ENCODE measurements around the gene LIMA1.

The LIMA1 gene

DNA sequence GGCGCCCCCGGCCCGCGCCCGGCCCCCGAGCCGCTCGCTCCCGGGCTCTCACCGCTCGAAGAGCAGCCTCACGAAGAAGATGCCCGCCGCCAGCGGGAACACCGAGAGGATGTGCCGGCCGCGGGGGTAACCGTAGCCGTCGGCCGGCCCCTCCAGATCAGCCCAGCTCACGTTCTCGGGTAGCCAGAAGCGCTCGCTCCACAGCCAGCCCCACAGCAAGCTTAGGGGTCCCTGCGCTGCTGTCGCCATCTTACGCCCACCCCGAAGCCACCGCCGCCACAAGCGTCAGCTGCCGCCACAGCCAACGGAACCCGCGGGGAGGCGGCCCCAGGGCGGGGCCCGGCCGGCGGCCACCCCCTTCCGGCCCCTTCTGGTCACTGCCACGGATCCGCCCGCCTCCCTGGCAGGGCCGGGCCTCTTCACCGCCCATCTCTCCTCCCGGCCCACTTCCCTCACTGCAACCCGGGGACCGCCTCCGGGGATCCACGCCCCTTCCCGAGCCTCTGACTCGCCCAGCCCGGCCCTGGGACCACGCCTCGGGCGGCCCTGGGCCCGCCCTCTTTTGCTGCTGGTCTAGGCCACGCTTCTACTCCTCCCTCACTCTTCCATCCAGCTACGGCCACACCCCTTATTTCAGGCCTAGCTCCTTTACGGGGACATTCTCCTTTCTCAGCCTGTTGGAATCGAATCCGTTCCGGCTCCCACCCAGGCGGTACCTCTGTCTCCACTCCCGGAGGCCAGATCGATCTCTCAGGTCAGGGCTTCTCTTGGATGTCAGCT lies 116.1 kb downstream of the LIMA1 start, which contains the start of gene CERS5:
CERS5 (minus strand) TSS at position 321 of the 780 bp plus-strand sequence; CDS start at position 249, 72 bp downstream.
- no peaks in the 10 kb centered on the region for H3K9me3 ChIP-seq (ENCODE audit: insufficient read depth, low read length)
- no peaks in the 10 kb centered on the region for H3K27me3 ChIP-seq (ENCODE audit: low read length)
- peak within 1 kb of the TSS; percentile 89 for H3K4me3 ChIP-seq (ENCODE audit: insufficient read depth, low read length, poor library complexity, severe bottlenecking)

GRCh38 chr12:50166799-50167048 lies 116.6 kb downstream of the LIMA1 start:
- H3K27me3 ChIP-seq (ENCODE audit: low read length): no peaks in the 10 kb centered on the region
- no peaks in the 10 kb centered on the region for H3K9me3 ChIP-seq (ENCODE audit: insufficient read depth, low read length)
- TF ChIP-seq EZH2phosphoT487 (conservative IDR thresholded peaks at IDR 0.05; ENCODE audit: low read length) (no peak), CTCF (IDR thresholded peaks at IDR 0.05; ENCODE audit: insufficient read depth, low read length, poor library complexity, severe bottlenecking) (no peak)
- peak overlapping the region; percentile 89 for H3K4me3 ChIP-seq (ENCODE audit: insufficient read depth, low read length, poor library complexity, severe bottlenecking)
- peak overlapping the region; percentile 87 for H3K9ac ChIP-seq (ENCODE audit: low read length)
- H3K27ac ChIP-seq (ENCODE audit: low read depth, low read length): peak overlapping the region; percentile 59
- peaks cover 38% of the 10 kb centered on the region for H3K79me2 ChIP-seq (ENCODE audit: insufficient read depth, low read length)
- 0 out of 2 replicates have a peak, but pooled peaks cover 6% of the 10 kb centered on the region for H3F3A ChIP-seq (ENCODE audit: insufficient read depth)
- H3K36me3 ChIP-seq (ENCODE audit: low read length): no peaks in the 10 kb centered on the region
- H3K9me2 ChIP-seq (replicated peaks; ENCODE audit: insufficient read depth, low read length): no peaks in the 10 kb centered on the region
- H3K4me2 ChIP-seq (ENCODE audit: low read depth, low read length, poor library complexity, severe bottlenecking): peak overlapping the region; percentile 80
- peak overlapping the region; percentile 92 for H2AFZ ChIP-seq (ENCODE audit: low read depth, low read length, severe bottlenecking)
- no peaks in the 10 kb centered on the region for H4K20me1 ChIP-seq (ENCODE audit: low read depth, low read length)

More for the DNA sequence above, 116.1 kb downstream of the LIMA1 start, which contains the start of gene CERS5:
- H3K27ac ChIP-seq (ENCODE audit: low read depth, low read length): peak within 1 kb of the TSS; percentile 59
- H3K79me2 ChIP-seq (ENCODE audit: insufficient read depth, low read length): peaks cover 34% of the 10 kb centered on the region
- peak within 1 kb of the TSS; percentile 92 for H2AFZ ChIP-seq (ENCODE audit: low read depth, low read length, severe bottlenecking)
- no peak for TF ChIP-seq EZH2phosphoT487 (conservative IDR thresholded peaks at IDR 0.05; ENCODE audit: low read length)
- TF ChIP-seq CTCF (IDR thresholded peaks at IDR 0.05; ENCODE audit: insufficient read depth, low read length, poor library complexity, severe bottlenecking): no peak
- H3K36me3 ChIP-seq (ENCODE audit: low read length): no peaks in the 10 kb centered on the region
- H3K9ac ChIP-seq (ENCODE audit: low read length): peak within 1 kb of the TSS; percentile 87
- no peaks in the 10 kb centered on the region for H4K20me1 ChIP-seq (ENCODE audit: low read depth, low read length)
- H3F3A ChIP-seq (ENCODE audit: insufficient read depth): 0 out of 2 replicates have a peak, but pooled peaks cover 6% of the 10 kb centered on the region
- H3K9me2 ChIP-seq (replicated peaks; ENCODE audit: insufficient read depth, low read length): no peaks in the 10 kb centered on the region
- H3K4me2 ChIP-seq (ENCODE audit: low read depth, low read length, poor library complexity, severe bottlenecking): peak within 1 kb of the TSS; percentile 80

- Histone ChIP-seq H3K4me3 (ENCODE audit: insufficient read depth, low read length, poor library complexity, severe bottlenecking) (no peak overlapping the region), H3K9me3 (ENCODE audit: insufficient read depth, low read length) (no peaks in the 10 kb centered on the region), H3K9me2 (replicated peaks; ENCODE audit: insufficient read depth, low read length) (no peaks in the 10 kb centered on the region), H4K20me1 (ENCODE audit: low read depth, low read length) (0 out of 2 replicates have a peak, but pooled peaks cover 3% of the 10 kb centered on the region), H3K79me2 (ENCODE audit: insufficient read depth, low read length) (peaks cover 48% of the 10 kb centered on the region), H3K27me3 (ENCODE audit: low read length) (no peaks in the 10 kb centered on the region), H3K9ac (ENCODE audit: low read length) (no peak overlapping the region), H3F3A (ENCODE audit: insufficient read depth) (0 out of 2 replicates have a peak, but pooled peaks cover 5% of the 10 kb centered on the region), H2AFZ (ENCODE audit: low read depth, low read length, severe bottlenecking) (no peak overlapping the region), H3K27ac (ENCODE audit: low read depth, low read length) (no peak overlapping the region), H3K4me2 (ENCODE audit: low read depth, low read length, poor library complexity, severe bottlenecking) (no peak overlapping the region), H3K36me3 (ENCODE audit: low read length) (no peaks in the 10 kb centered on the region)
- TF ChIP-seq CTCF (IDR thresholded peaks at IDR 0.05; ENCODE audit: insufficient read depth, low read length, poor library complexity, severe bottlenecking): no peak
- no peak for TF ChIP-seq EZH2phosphoT487 (conservative IDR thresholded peaks at IDR 0.05; ENCODE audit: low read length)
These were observed 118.4 kb downstream of the LIMA1 start for GRCh38 chr12:50164963-50165362.
